ENCODE results near the gene ADGRE1. TPM values are rescaled to one million over a fixed set of nuclear protein-coding genes. Genes with fewer than 3 reads are reported as not detected.

Gene ADGRE1
- polyA plus RNA-seq, 1 donor from 2014 or later = not detected

GRCh38 chr19:6906559-6907060 is 19.2 kb downstream of the ADGRE1 start:
- no peak overlapping the region for H3K4me3 ChIP-seq (ENCODE audit: low read length)
- H3K4me2 ChIP-seq (ENCODE audit: low read length) = no peak overlapping the region
- H3K79me2 ChIP-seq (replicated peaks; ENCODE audit: insufficient read depth, low read length) = no peaks in the 10 kb centered on the region
- H3K9me2 ChIP-seq (ENCODE audit: insufficient read depth, low read length) = no peaks in the 10 kb centered on the region
- no peaks in the 10 kb centered on the region for H3K9me3 ChIP-seq (ENCODE audit: low read length)
- no peaks in the 10 kb centered on the region for H3K27me3 ChIP-seq (ENCODE audit: insufficient read depth, low read depth, low read length)
- no peaks in the 10 kb centered on the region for H3K36me3 ChIP-seq (ENCODE audit: insufficient read depth, low read length)
- H3K27ac ChIP-seq (ENCODE audit: low read length) = no peak overlapping the region
- no peak overlapping the region for H2AFZ ChIP-seq (ENCODE audit: low read depth, low read length)
- H3K9ac ChIP-seq (ENCODE audit: low read length) = no peak overlapping the region
- no peaks in the 10 kb centered on the region for H4K20me1 ChIP-seq (ENCODE audit: insufficient read depth)
- no peaks in the 10 kb centered on the region for H3F3A ChIP-seq (ENCODE audit: insufficient read depth, low read length, poor library complexity, severe bottlenecking)
- TF ChIP-seq MXI1 (conservative IDR thresholded peaks at IDR 0.05; ENCODE audit: poor library complexity, severe bottlenecking) = no peak
- TF ChIP-seq EP300 (conservative IDR thresholded peaks at IDR 0.05; ENCODE audit: poor library complexity, severe bottlenecking) = no peak
- TF ChIP-seq, protein P1, sequence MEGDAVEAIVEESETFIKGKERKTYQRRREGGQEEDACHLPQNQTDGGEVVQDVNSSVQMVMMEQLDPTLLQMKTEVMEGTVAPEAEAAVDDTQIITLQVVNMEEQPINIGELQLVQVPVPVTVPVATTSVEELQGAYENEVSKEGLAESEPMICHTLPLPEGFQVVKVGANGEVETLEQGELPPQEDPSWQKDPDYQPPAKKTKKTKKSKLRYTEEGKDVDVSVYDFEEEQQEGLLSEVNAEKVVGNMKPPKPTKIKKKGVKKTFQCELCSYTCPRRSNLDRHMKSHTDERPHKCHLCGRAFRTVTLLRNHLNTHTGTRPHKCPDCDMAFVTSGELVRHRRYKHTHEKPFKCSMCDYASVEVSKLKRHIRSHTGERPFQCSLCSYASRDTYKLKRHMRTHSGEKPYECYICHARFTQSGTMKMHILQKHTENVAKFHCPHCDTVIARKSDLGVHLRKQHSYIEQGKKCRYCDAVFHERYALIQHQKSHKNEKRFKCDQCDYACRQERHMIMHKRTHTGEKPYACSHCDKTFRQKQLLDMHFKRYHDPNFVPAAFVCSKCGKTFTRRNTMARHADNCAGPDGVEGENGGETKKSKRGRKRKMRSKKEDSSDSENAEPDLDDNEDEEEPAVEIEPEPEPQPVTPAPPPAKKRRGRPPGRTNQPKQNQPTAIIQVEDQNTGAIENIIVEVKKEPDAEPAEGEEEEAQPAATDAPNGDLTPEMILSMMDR (IDR thresholded peaks at IDR 0.05; ENCODE audit: poor library complexity, severe bottlenecking) = no peak
- TF ChIP-seq EZH2 (IDR thresholded peaks at IDR 0.05; ENCODE audit: borderline replicate concordance, insufficient read depth, low read length, poor library complexity, severe bottlenecking) = no peak
- TF ChIP-seq REST (IDR thresholded peaks at IDR 0.05; ENCODE audit: borderline replicate concordance) = no peak
- TF ChIP-seq RAD21 (conservative IDR thresholded peaks at IDR 0.05) = no peak
- TF ChIP-seq TAF1 (IDR thresholded peaks at IDR 0.05; ENCODE audit: low read depth) = no peak
- TF ChIP-seq POLR2AphosphoS5 (IDR thresholded peaks at IDR 0.05) = no peak
- TF ChIP-seq SMC3 (conservative IDR thresholded peaks at IDR 0.05; ENCODE audit: poor library complexity) = no peak

DNA sequence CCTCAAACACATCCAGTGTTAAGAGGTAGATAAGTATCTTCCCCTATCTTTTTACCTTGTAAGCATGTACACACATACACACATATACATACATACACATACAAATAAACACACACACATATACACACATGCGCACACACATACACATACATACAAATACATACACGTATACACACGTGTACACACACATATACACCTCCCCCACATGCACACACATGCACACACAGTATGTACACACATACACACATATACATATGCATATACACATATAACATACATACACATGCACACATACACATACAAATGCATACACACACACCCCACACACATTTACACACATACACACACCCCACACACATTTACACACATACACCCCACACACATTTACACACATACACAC is 24.1 kb downstream of the ADGRE1 start:
- no peaks in the 10 kb centered on the region for H3K79me2 ChIP-seq (replicated peaks; ENCODE audit: insufficient read depth, low read length)

More for the DNA sequence above, 24.1 kb downstream of the ADGRE1 start:
- Histone ChIP-seq H3K9ac (ENCODE audit: low read length) (no peak overlapping the region), H3K27me3 (ENCODE audit: insufficient read depth, low read depth, low read length) (no peaks in the 10 kb centered on the region), H2AFZ (ENCODE audit: low read depth, low read length) (no peak overlapping the region), H3K9me2 (ENCODE audit: insufficient read depth, low read length) (no peaks in the 10 kb centered on the region), H3K4me2 (ENCODE audit: low read length) (no peak overlapping the region), H3K9me3 (ENCODE audit: low read length) (no peaks in the 10 kb centered on the region), H4K20me1 (ENCODE audit: insufficient read depth) (no peaks in the 10 kb centered on the region), H3K27ac (ENCODE audit: low read length) (no peak overlapping the region), H3K36me3 (ENCODE audit: insufficient read depth, low read length) (no peaks in the 10 kb centered on the region), H3K4me3 (ENCODE audit: low read length) (no peak overlapping the region), H3F3A (ENCODE audit: insufficient read depth, low read length, poor library complexity, severe bottlenecking) (no peaks in the 10 kb centered on the region)
- TF ChIP-seq SMC3 (conservative IDR thresholded peaks at IDR 0.05; ENCODE audit: poor library complexity) (no peak), MXI1 (conservative IDR thresholded peaks at IDR 0.05; ENCODE audit: poor library complexity, severe bottlenecking) (no peak), REST (IDR thresholded peaks at IDR 0.05; ENCODE audit: borderline replicate concordance) (no peak), TAF1 (IDR thresholded peaks at IDR 0.05; ENCODE audit: low read depth) (no peak), POLR2AphosphoS5 (IDR thresholded peaks at IDR 0.05) (no peak), EP300 (conservative IDR thresholded peaks at IDR 0.05; ENCODE audit: poor library complexity, severe bottlenecking) (no peak), RAD21 (conservative IDR thresholded peaks at IDR 0.05) (no peak), EZH2 (IDR thresholded peaks at IDR 0.05; ENCODE audit: borderline replicate concordance, insufficient read depth, low read length, poor library complexity, severe bottlenecking) (no peak)
- TF ChIP-seq, protein P1 (IDR thresholded peaks at IDR 0.05; ENCODE audit: poor library complexity, severe bottlenecking) = no peak
